Measurements from ENCODE around the gene FAM20A. TPM values are rescaled to one million over a fixed set of nuclear protein-coding genes. Genes with fewer than 3 reads are reported as not detected.

Gene FAM20A
- total RNA-seq, 4 donors from 2014 or later = 0.80 to 3.1 (median 1.4) TPM

GRCh38 chr17:68599091-68599490 is 2.1 kb downstream of the FAM20A start:
- ATAC-seq (peak; percentile 51 to 57), DNase-seq (peak in 1 of 2 donors; percentile 15)
- H3K27ac ChIP-seq = peak overlapping the region; percentile 59 to 66 (median 64)
- no peaks in the 10 kb centered on the region for H3K36me3 ChIP-seq
- no peak for TF ChIP-seq CTCF (IDR thresholded peaks at IDR 0.05 in 4 of 5, conservative IDR thresholded peaks at IDR 0.05 in 1 of 5)
- TF ChIP-seq POLR2A (IDR thresholded peaks at IDR 0.05) = peak; percentile 13 to 21
- intact Hi-C loops (cut with DNase I; ENCODE audit: low total_unique reads) = no loop called here
- peaks cover 20 to 26% (median 22%) of the 10 kb centered on the region in 3 donors for H3K27me3 ChIP-seq
- H3K9me3 ChIP-seq = no peaks in the 10 kb centered on the region
- H3K4me3 ChIP-seq = peak overlapping the region; percentile 48 to 68 (median 58)
- in situ Hi-C loops (cut with MboI; ENCODE audit: low sequenced_read_pairs in 4 of 4) = no loop called here
- peaks cover 0 to 6% of the 10 kb centered on the region in 2 donors for H3K4me1 ChIP-seq

GRCh38 chr17:68598545-68598961 is 2.6 kb downstream of the FAM20A start:
- TF ChIP-seq POLR2A (IDR thresholded peaks at IDR 0.05) (no peak), CTCF (IDR thresholded peaks at IDR 0.05 in 4 of 5, conservative IDR thresholded peaks at IDR 0.05 in 1 of 5) (no peak)
- ATAC-seq (no peak), DNase-seq (no peak)
- Histone ChIP-seq H3K36me3 (no peaks in the 10 kb centered on the region), H3K9me3 (no peaks in the 10 kb centered on the region), H3K4me3 (peak overlapping the region in 1 of 4 donors; percentile 53), H3K4me1 (peaks cover 0 to 6% of the 10 kb centered on the region in 2 donors), H3K27ac (peak overlapping the region in 1 of 4 donors; percentile 1), H3K27me3 (peaks cover 20 to 26% (median 22%) of the 10 kb centered on the region in 3 donors)
- in situ Hi-C loops (cut with MboI; ENCODE audit: low sequenced_read_pairs in 4 of 4) (no loop called here), intact Hi-C loops (cut with DNase I; ENCODE audit: low total_unique reads) (no loop called here)

- no peaks in the 10 kb centered on the region for H3K9me3 ChIP-seq
- no peak for ATAC-seq
- TF ChIP-seq CTCF (IDR thresholded peaks at IDR 0.05 in 4 of 5, conservative IDR thresholded peaks at IDR 0.05 in 1 of 5) = no peak
- no peak for DNase-seq
- intact Hi-C loops (cut with DNase I; ENCODE audit: low total_unique reads) (no loop called here), in situ Hi-C loops (cut with MboI; ENCODE audit: low sequenced_read_pairs in 4 of 4) (no loop called here)
- peaks cover 20 to 23% (median 22%) of the 10 kb centered on the region in 3 donors for H3K27me3 ChIP-seq
- peaks cover 0 to 6% of the 10 kb centered on the region in 2 donors for H3K4me1 ChIP-seq
- no peaks in the 10 kb centered on the region for H3K36me3 ChIP-seq
- peak overlapping the region in 1 of 4 donors; percentile 1 for H3K27ac ChIP-seq
- no peak overlapping the region for H3K4me3 ChIP-seq
Measured at GRCh38 chr17:68598074-68598473, 3.1 kb downstream of the FAM20A start.

- Histone ChIP-seq H3K36me3 (no peaks in the 10 kb centered on the region), H3K27ac (peak overlapping the region in 2 of 4 donors; percentile 3 to 35), H3K27me3 (peaks cover 13 to 20% (median 14%) of the 10 kb centered on the region in 3 donors), H3K4me1 (peaks cover 0 to 5% of the 10 kb centered on the region in 2 donors), H3K9me3 (no peaks in the 10 kb centered on the region), H3K4me3 (no peak overlapping the region)
- in situ Hi-C loops (cut with MboI; ENCODE audit: low sequenced_read_pairs in 4 of 4) (no loop called here), intact Hi-C loops (cut with DNase I; ENCODE audit: low total_unique reads) (no loop called here)
- ATAC-seq (no peak), DNase-seq (no peak)
- TF ChIP-seq POLR2A (IDR thresholded peaks at IDR 0.05) (no peak), CTCF (IDR thresholded peaks at IDR 0.05 in 4 of 5, conservative IDR thresholded peaks at IDR 0.05 in 1 of 5) (no peak)
Measured at GRCh38 chr17:68596411-68596945, 4.7 kb downstream of the FAM20A start.

Measured in gastrocnemius medialis (tissue), 4 donors.